Common myeloid progenitor, CD34-positive (primary cell): ENCODE results near the gene MYH7.

Experiments used
- CTCF ChIA-PET: fragments of 350-600 bp; sonication (Branson Sonifier 250); formaldehyde crosslinking; loops from one replicate; lab custom pipeline; 2021; ENCODE audit warnings: antibody characterized with exemption; lab: Charles Lee
- POLR2A ChIA-PET: fragments of 350-600 bp; sonication (Branson Sonifier 250); formaldehyde crosslinking; loops from one replicate; lab custom pipeline; 2021; ENCODE audit warnings: antibody characterized with exemption; lab: Charles Lee
- DNase-seq, 3 donors: peaks; one replicate each; pipeline versions ENCODE4 v3.0.0 to v3.0.0-alpha.2; 2013
- H3K27ac ChIP-seq, 2 experiments: 1 replicate in 1 of 2; 2 replicates in 1 of 2; pipeline ENCODE4 v1.7.0; 2013; ENCODE audit warnings: inconsistent platforms in 2 of 2, low read length in 2 of 2, mild to moderate bottlenecking in 2 of 2, low read depth in 1 of 2, moderate library complexity in 1 of 2; ENCODE audit not compliant: severe bottlenecking in 2 of 2, insufficient read depth in 1 of 2, poor library complexity in 1 of 2
- H3K27me3 ChIP-seq, 5 experiments: replicated peaks in 2 of 5; 1 replicate in 3 of 5; 2 replicates in 2 of 5; pipeline versions ENCODE4 v1.6.1 to v1.7.0; 2013; ENCODE audit warnings: low read length in 4 of 5, mild to moderate bottlenecking in 2 of 5, moderate library complexity in 2 of 5, inconsistent platforms in 1 of 5; ENCODE audit not compliant: insufficient read depth in 5 of 5, control insufficient read depth in 4 of 5
- H3K36me3 ChIP-seq, 4 experiments: 1 replicate in 2 of 4; 2 replicates in 2 of 4; pipeline versions ENCODE4 v1.6.1 to v1.7.0; 2013; ENCODE audit warnings: low read length in 3 of 4, control low read depth in 1 of 4, mild to moderate bottlenecking in 1 of 4; ENCODE audit not compliant: control insufficient read depth in 4 of 4, insufficient read depth in 4 of 4
- H3K4me1 ChIP-seq, 4 experiments: 1 replicate in 3 of 4; 2 replicates in 1 of 4; pipeline versions ENCODE4 v1.6.1 to v1.7.1; 2013; ENCODE audit warnings: low read length in 3 of 4, mild to moderate bottlenecking in 3 of 4, control low read depth in 1 of 4, inconsistent platforms in 1 of 4, moderate library complexity in 1 of 4; ENCODE audit not compliant: control insufficient read depth in 4 of 4, insufficient read depth in 4 of 4; ENCODE audit errors: control extremely low read depth in 1 of 4
- H3K4me3 ChIP-seq, 7 experiments: 1 replicate in 4 of 7; 2 replicates in 3 of 7; pipeline versions ENCODE4 v1.5.1 to v1.7.0; 2013; ENCODE audit warnings: mild to moderate bottlenecking in 7 of 7, low read length in 6 of 7, moderate library complexity in 6 of 7, inconsistent platforms in 2 of 7, low read depth in 2 of 7, control low read depth in 1 of 7; ENCODE audit not compliant: insufficient read depth in 4 of 7, control insufficient read depth in 1 of 7; ENCODE audit errors: extremely low read depth in 1 of 7
- H3K9me3 ChIP-seq, 5 experiments: 1 replicate in 4 of 5; 2 replicates in 1 of 5; pipeline versions ENCODE4 v1.6.1 to v1.7.1; 2013; ENCODE audit warnings: low read length in 4 of 5, mild to moderate bottlenecking in 2 of 5, inconsistent platforms in 1 of 5, low read depth in 1 of 5, moderate library complexity in 1 of 5; ENCODE audit not compliant: control insufficient read depth in 4 of 5, insufficient read depth in 2 of 5; ENCODE audit errors: control extremely low read depth in 1 of 5
- WGBS: methylation state at CpG from one replicate; pipeline ENCODE4 v1.1.5; 2013; ENCODE audit not compliant: insufficient coverage; 5-methylcytosine and 5-hydroxymethylcytosine counted together

The MYH7 gene

GRCh38 chr14:23449314-23449713, 13.9 kb upstream of the MYH7 start:
- POLR2A ChIA-PET = no interaction called here
- 91% methylated on average over 1 of the region's 1 CpG for WGBS
- no peaks in the 10 kb centered on the region for H3K9me3 ChIP-seq
- no peaks in the 10 kb centered on the region for H3K36me3 ChIP-seq
- CTCF ChIA-PET = interaction anchor here (1.3 kb wide), 1 partner anchor 8 kb away, joined by 3 read pairs; no protein-coding TSS in a partner anchor
- no peak overlapping the region for H3K4me3 ChIP-seq
- peaks cover 0 to 10% (median 2%) of the 10 kb centered on the region in 4 experiments for H3K4me1 ChIP-seq
- no peak for DNase-seq
- H3K27me3 ChIP-seq = peaks cover 0 to 6% (median 0%) of the 10 kb centered on the region in 5 experiments
- H3K27ac ChIP-seq = no peak overlapping the region

- POLR2A ChIA-PET = no interaction called here
- Histone ChIP-seq H3K36me3 (no peaks in the 10 kb centered on the region), H3K4me1 (no peaks in the 10 kb centered on the region), H3K9me3 (no peaks in the 10 kb centered on the region), H3K27ac (no peak overlapping the region), H3K4me3 (no peak overlapping the region), H3K27me3 (peaks cover 0 to 7% (median 0%) of the 10 kb centered on the region in 5 experiments)
- WGBS = 93% methylated on average over 4 of the region's 7 CpGs
- CTCF ChIA-PET = interaction anchor here (0.7 to 1.8 kb wide), 5 partner anchors 9 to 120 kb away, joined by 3 read pairs; no protein-coding TSS in a partner anchor
- DNase-seq = no peak
Observed at GRCh38 chr14:23447361-23448350, 12.2 kb upstream of the MYH7 start.

- H3K27me3 ChIP-seq = peaks cover 0 to 7% (median 0%) of the 10 kb centered on the region in 5 experiments
- no peaks in the 10 kb centered on the region for H3K36me3 ChIP-seq
- no peaks in the 10 kb centered on the region for H3K4me1 ChIP-seq
- no peak for DNase-seq
- POLR2A ChIA-PET = no interaction called here
- no peak overlapping the region for H3K27ac ChIP-seq
- no peaks in the 10 kb centered on the region for H3K9me3 ChIP-seq
- no peak overlapping the region for H3K4me3 ChIP-seq
- WGBS = 97% methylated on average over 3 of the region's 4 CpGs
- CTCF ChIA-PET = interaction anchor here (1.0 to 1.8 kb wide), 2 partner anchors 10 to 29 kb away, joined by 3 read pairs; no protein-coding TSS in a partner anchor
Observed at GRCh38 chr14:23446291-23446851, 10.9 kb upstream of the MYH7 start.

GRCh38 chr14:23445773-23446172, 10.3 kb upstream of the MYH7 start:
- no peak overlapping the region for H3K27ac ChIP-seq
- WGBS = 86% methylated on average over 1 of the region's 4 CpGs
- H3K4me3 ChIP-seq = no peak overlapping the region
- no peaks in the 10 kb centered on the region for H3K4me1 ChIP-seq
- H3K9me3 ChIP-seq = no peaks in the 10 kb centered on the region
- CTCF ChIA-PET = interaction anchor here (1.0 kb wide), 1 partner anchor 9 kb away, joined by 3 read pairs; no protein-coding TSS in a partner anchor
- POLR2A ChIA-PET = no interaction called here
- peaks cover 0 to 7% (median 0%) of the 10 kb centered on the region in 5 experiments for H3K27me3 ChIP-seq
- no peaks in the 10 kb centered on the region for H3K36me3 ChIP-seq
- DNase-seq = no peak

GRCh38 chr14:23444314-23444713, 8.9 kb upstream of the MYH7 start:
- Histone ChIP-seq H3K27ac (no peak overlapping the region), H3K4me1 (no peaks in the 10 kb centered on the region), H3K36me3 (no peaks in the 10 kb centered on the region), H3K27me3 (peaks cover 0 to 7% (median 0%) of the 10 kb centered on the region in 5 experiments), H3K9me3 (no peaks in the 10 kb centered on the region), H3K4me3 (no peak overlapping the region)
- ChIA-PET POLR2A (no interaction called here), CTCF (interaction anchor here (1.4 kb wide), 1 partner anchor 28 kb away, joined by 3 read pairs; no protein-coding TSS in a partner anchor)
- DNase-seq = no peak
- WGBS = no CpG with 5 or more reads among the region's 1 CpG

- 100% methylated on average over 4 of the region's 6 CpGs for WGBS
- no peak for DNase-seq
- ChIA-PET POLR2A (no interaction called here), CTCF (interaction anchor here (0.6 to 1.9 kb wide), 4 partner anchors 27 to 189 kb away, joined by 3 to 6 read pairs (median 3); no protein-coding TSS in a partner anchor)
- no peaks in the 10 kb centered on the region for H3K36me3 ChIP-seq
- H3K4me3 ChIP-seq = no peak overlapping the region
- no peaks in the 10 kb centered on the region for H3K4me1 ChIP-seq
- H3K9me3 ChIP-seq = no peaks in the 10 kb centered on the region
- peaks cover 0 to 7% (median 0%) of the 10 kb centered on the region in 5 experiments for H3K27me3 ChIP-seq
- H3K27ac ChIP-seq = no peak overlapping the region
Observed at GRCh38 chr14:23443881-23444280, 8.4 kb upstream of the MYH7 start.
